ENCODE data around the gene PIEZO2. TPM values are rescaled to one million over a fixed set of nuclear protein-coding genes. Genes with fewer than 3 reads are reported as not detected.

Gene PIEZO2
- total RNA-seq, 2 experiments from 2014 or later: not detected

DNA sequence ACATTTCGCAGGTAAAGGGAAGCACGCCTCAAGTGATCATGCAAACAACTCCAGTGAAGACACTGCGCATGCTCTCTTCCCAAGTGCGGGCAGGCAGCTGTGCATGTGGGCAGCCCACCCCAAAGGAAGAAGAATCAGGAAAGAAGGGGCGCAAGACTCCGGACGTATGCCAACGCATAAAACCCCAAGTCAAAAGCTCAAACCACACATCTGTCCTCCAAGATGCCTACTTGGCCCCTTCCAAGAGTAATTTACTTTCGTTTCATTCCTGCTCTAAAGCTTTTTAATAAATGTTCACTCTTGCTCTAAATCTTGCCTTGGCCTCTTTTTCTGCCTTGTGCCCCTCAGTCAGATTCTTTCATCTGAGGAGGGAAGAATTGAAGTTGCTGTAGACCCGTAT is 254.9 kb downstream of the PIEZO2 start:
- no peaks in the 10 kb centered on the region for H3K9me3 Mint-ChIP-seq
- no peak overlapping the region for H3K27ac Mint-ChIP-seq
- DNase-seq: no peak
- peaks cover 3% of the 10 kb centered on the region for H3K27me3 Mint-ChIP-seq
- no peaks in the 10 kb centered on the region for H3K4me1 Mint-ChIP-seq
- no peak overlapping the region for H3K4me3 Mint-ChIP-seq
- H3K36me3 Mint-ChIP-seq: no peaks in the 10 kb centered on the region

- H3K4me1 Mint-ChIP-seq: no peaks in the 10 kb centered on the region
- peaks cover 3% of the 10 kb centered on the region for H3K27me3 Mint-ChIP-seq
These were observed 255.6 kb downstream of the PIEZO2 start for GRCh38 chr18:10893761-10894160.

DNA sequence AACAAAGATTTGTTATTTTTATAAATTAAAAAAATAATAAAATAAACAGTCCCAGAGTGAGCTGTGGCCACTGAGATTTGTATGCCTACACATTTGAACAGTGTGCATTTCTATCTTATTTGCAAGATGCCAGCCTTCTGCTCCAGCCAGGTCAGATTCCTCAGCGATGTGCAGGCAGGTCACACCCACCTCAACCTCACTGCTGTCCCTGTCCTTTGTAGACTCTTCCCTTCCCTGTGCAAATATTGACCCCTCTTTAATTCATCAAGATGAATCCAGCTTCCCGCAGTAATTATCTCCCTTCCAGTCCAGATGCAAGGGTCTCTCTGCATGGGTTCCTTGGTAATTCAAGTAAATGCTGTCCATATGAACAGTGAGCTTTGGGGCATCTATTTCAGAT is 256.2 kb downstream of the PIEZO2 start:
- H3K36me3 Mint-ChIP-seq: no peaks in the 10 kb centered on the region
- no peak overlapping the region for H3K4me3 Mint-ChIP-seq
- H3K4me1 Mint-ChIP-seq: no peaks in the 10 kb centered on the region
- H3K27me3 Mint-ChIP-seq: peaks cover 3% of the 10 kb centered on the region
- DNase-seq: no peak
- H3K9me3 Mint-ChIP-seq: no peaks in the 10 kb centered on the region
- no peak overlapping the region for H3K27ac Mint-ChIP-seq

More at GRCh38 chr18:10893761-10894160, 255.6 kb downstream of the PIEZO2 start:
- Mint-ChIP-seq H3K36me3 (no peaks in the 10 kb centered on the region), H3K4me3 (no peak overlapping the region), H3K27ac (no peak overlapping the region), H3K9me3 (no peaks in the 10 kb centered on the region)
- DNase-seq: no peak

DNA sequence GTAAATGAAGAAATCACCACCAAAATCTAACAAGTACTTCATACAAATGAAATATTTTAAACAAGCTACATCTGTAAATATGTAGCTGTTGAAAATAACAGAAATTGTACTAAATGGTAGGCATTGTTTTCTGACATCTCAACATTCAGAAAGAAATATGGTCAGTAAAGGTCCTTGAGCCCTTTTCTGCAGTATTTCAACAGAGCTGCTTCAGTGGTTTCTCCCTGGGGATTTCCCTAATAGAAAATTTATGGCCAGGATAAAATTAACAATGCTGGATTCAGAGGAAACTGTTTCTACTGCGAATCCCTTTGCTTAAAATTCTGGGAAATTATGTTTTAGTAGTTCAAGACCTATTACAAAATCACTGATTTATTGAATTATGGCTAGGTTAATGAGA is 256.6 kb downstream of the PIEZO2 start:
- Mint-ChIP-seq H3K36me3 (no peaks in the 10 kb centered on the region), H3K4me3 (no peak overlapping the region), H3K27me3 (peaks cover 3% of the 10 kb centered on the region), H3K4me1 (no peaks in the 10 kb centered on the region), H3K27ac (no peak overlapping the region), H3K9me3 (no peaks in the 10 kb centered on the region)
- DNase-seq: no peak

GRCh38 chr18:10890022-10890421 is 259.3 kb downstream of the PIEZO2 start:
- Mint-ChIP-seq H3K27ac (no peak overlapping the region), H3K9me3 (no peaks in the 10 kb centered on the region), H3K4me3 (no peak overlapping the region), H3K27me3 (peaks cover 6% of the 10 kb centered on the region), H3K4me1 (no peaks in the 10 kb centered on the region), H3K36me3 (no peaks in the 10 kb centered on the region)
- no peak for DNase-seq

DNA sequence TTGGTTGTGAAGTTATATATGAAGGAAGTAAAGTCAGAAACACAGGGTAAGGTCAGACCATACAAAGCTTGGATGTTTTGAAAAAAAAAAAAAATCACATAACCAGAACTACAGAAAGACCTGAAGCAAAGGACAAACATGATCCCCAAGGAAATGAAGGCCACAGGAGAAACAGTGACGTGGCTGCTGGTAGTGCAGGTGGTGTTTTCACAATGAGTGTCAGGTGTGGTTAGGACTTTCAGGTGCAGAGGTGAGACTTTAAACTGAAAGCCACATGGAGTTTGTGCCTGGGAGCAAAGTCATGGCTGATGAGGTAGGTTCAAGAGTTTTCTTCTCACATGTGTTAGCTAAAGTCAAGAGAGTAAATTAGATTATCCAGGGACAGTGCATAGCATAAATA is 270.7 kb downstream of the PIEZO2 start:
- Mint-ChIP-seq H3K36me3 (no peaks in the 10 kb centered on the region), H3K9me3 (no peaks in the 10 kb centered on the region)

GRCh38 chr18:10877987-10878386 is 271.4 kb downstream of the PIEZO2 start:
- H3K4me3 Mint-ChIP-seq: no peak overlapping the region
- peaks cover 4% of the 10 kb centered on the region for H3K27me3 Mint-ChIP-seq
- no peaks in the 10 kb centered on the region for H3K9me3 Mint-ChIP-seq
- H3K36me3 Mint-ChIP-seq: no peaks in the 10 kb centered on the region
- H3K27ac Mint-ChIP-seq: no peak overlapping the region
- no peak for DNase-seq
- no peaks in the 10 kb centered on the region for H3K4me1 Mint-ChIP-seq

More for the DNA sequence above, 270.7 kb downstream of the PIEZO2 start:
- no peaks in the 10 kb centered on the region for H3K4me1 Mint-ChIP-seq
- H3K27ac Mint-ChIP-seq: no peak overlapping the region
- H3K27me3 Mint-ChIP-seq: peaks cover 4% of the 10 kb centered on the region
- DNase-seq: no peak
- no peak overlapping the region for H3K4me3 Mint-ChIP-seq

- H3K4me3 Mint-ChIP-seq: no peak overlapping the region
- no peak for DNase-seq
- no peaks in the 10 kb centered on the region for H3K9me3 Mint-ChIP-seq
- H3K27me3 Mint-ChIP-seq: peaks cover 4% of the 10 kb centered on the region
- H3K27ac Mint-ChIP-seq: no peak overlapping the region
- no peaks in the 10 kb centered on the region for H3K36me3 Mint-ChIP-seq
- no peaks in the 10 kb centered on the region for H3K4me1 Mint-ChIP-seq
These were observed 273.6 kb downstream of the PIEZO2 start for GRCh38 chr18:10875811-10876210.

- DNase-seq: no peak
- Mint-ChIP-seq H3K4me1 (no peaks in the 10 kb centered on the region), H3K9me3 (no peaks in the 10 kb centered on the region), H3K4me3 (no peak overlapping the region), H3K36me3 (no peaks in the 10 kb centered on the region), H3K27me3 (peaks cover 4% of the 10 kb centered on the region), H3K27ac (no peak overlapping the region)
These were observed 277.1 kb downstream of the PIEZO2 start for GRCh38 chr18:10872304-10872703.

- Mint-ChIP-seq H3K27me3 (no peaks in the 10 kb centered on the region), H3K4me1 (no peaks in the 10 kb centered on the region), H3K9me3 (peaks cover 5% of the 10 kb centered on the region), H3K27ac (no peak overlapping the region), H3K36me3 (no peaks in the 10 kb centered on the region), H3K4me3 (no peak overlapping the region)
- no peak for DNase-seq
These were observed 284.6 kb downstream of the PIEZO2 start for GRCh38 chr18:10864722-10865121.

DNA sequence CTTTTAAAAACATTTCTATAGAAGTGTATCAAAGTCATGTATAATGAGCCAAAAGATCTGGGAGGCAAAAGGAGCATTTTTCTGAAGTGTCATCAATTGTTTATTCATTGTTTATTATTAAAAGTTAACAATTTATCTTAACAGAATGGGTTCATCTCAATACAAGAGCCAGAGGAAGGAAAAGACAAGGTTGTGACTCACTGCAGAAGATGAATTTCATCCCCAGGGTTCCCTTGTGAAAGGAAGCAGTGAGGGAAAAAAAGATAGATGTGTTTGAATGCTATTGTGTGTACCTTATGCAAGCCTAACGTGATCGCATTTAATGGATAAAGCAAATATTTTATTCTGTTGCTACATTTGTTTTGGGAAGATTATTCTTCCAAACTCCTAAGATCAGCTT is 286.3 kb downstream of the PIEZO2 start:
- peaks cover 5% of the 10 kb centered on the region for H3K9me3 Mint-ChIP-seq
- H3K36me3 Mint-ChIP-seq: no peaks in the 10 kb centered on the region
- no peak for DNase-seq
- no peak overlapping the region for H3K4me3 Mint-ChIP-seq
- H3K27ac Mint-ChIP-seq: no peak overlapping the region
- H3K4me1 Mint-ChIP-seq: no peaks in the 10 kb centered on the region
- no peaks in the 10 kb centered on the region for H3K27me3 Mint-ChIP-seq

- Mint-ChIP-seq H3K27ac (no peak overlapping the region), H3K4me1 (no peaks in the 10 kb centered on the region), H3K4me3 (no peak overlapping the region), H3K36me3 (no peaks in the 10 kb centered on the region), H3K27me3 (no peaks in the 10 kb centered on the region), H3K9me3 (peaks cover 5% of the 10 kb centered on the region)
- no peak for DNase-seq
These were observed 288.4 kb downstream of the PIEZO2 start for GRCh38 chr18:10860928-10861327.

GRCh38 chr18:10860382-10860781 is 289.0 kb downstream of the PIEZO2 start:
- no peak for DNase-seq
- H3K9me3 Mint-ChIP-seq: peaks cover 5% of the 10 kb centered on the region
- H3K27me3 Mint-ChIP-seq: no peaks in the 10 kb centered on the region
- no peaks in the 10 kb centered on the region for H3K36me3 Mint-ChIP-seq
- no peak overlapping the region for H3K27ac Mint-ChIP-seq
- H3K4me1 Mint-ChIP-seq: no peaks in the 10 kb centered on the region
- H3K4me3 Mint-ChIP-seq: no peak overlapping the region

GRCh38 chr18:10858477-10858876 is 290.9 kb downstream of the PIEZO2 start:
- no peak for DNase-seq
- Mint-ChIP-seq H3K36me3 (no peaks in the 10 kb centered on the region), H3K27ac (no peak overlapping the region), H3K4me3 (no peak overlapping the region), H3K4me1 (no peaks in the 10 kb centered on the region), H3K9me3 (no peaks in the 10 kb centered on the region), H3K27me3 (no peaks in the 10 kb centered on the region)

GRCh38 chr18:10856132-10856531 is 293.2 kb downstream of the PIEZO2 start:
- Mint-ChIP-seq H3K4me1 (no peaks in the 10 kb centered on the region), H3K4me3 (no peak overlapping the region), H3K27me3 (peaks cover under 1% of the 10 kb centered on the region), H3K36me3 (no peaks in the 10 kb centered on the region), H3K27ac (no peak overlapping the region), H3K9me3 (no peaks in the 10 kb centered on the region)
- no peak for DNase-seq

GRCh38 chr18:10852385-10853303 is 296.7 kb downstream of the PIEZO2 start:
- H3K36me3 Mint-ChIP-seq: no peaks in the 10 kb centered on the region
- H3K4me1 Mint-ChIP-seq: no peaks in the 10 kb centered on the region
- no peak overlapping the region for H3K4me3 Mint-ChIP-seq
- H3K27me3 Mint-ChIP-seq: peaks cover 7% of the 10 kb centered on the region
- H3K9me3 Mint-ChIP-seq: no peaks in the 10 kb centered on the region
- no peak overlapping the region for H3K27ac Mint-ChIP-seq
- no peak for DNase-seq
